HG03457 (cell line): Measurements from ENCODE around the gene CCDC69.
A peak's percentile ranks its signal among the peaks of the same experiment; 100 is the strongest.
"Not testable (repeated sequence)": the region's sequence is repeated elsewhere in the genome, so short reads cannot be mapped to it uniquely, and the experiment has no call there.

Experiments
- ATAC-seq: cut with Tn5 transposase; IDR thresholded peaks from one replicate; pipeline ENCODE4 v1.9.1; 2021; ENCODE audit warnings: moderate number of reproducible peaks; ENCODE audit not compliant: unreplicated experiment

Gene CCDC69

GRCh38 chr5:151196556-151197290, 27.2 kb downstream of the CCDC69 start:
- ATAC-seq = peak; percentile 78

GRCh38 chr5:151195622-151196021, 28.3 kb downstream of the CCDC69 start:
- ATAC-seq = no peak

GRCh38 chr5:151192626-151193025, 31.3 kb downstream of the CCDC69 start:
- ATAC-seq = no peak

- no peak for ATAC-seq
Observed at GRCh38 chr5:151191661-151192060, 32.2 kb downstream of the CCDC69 start.

- ATAC-seq = no peak
Observed at GRCh38 chr5:151189151-151189550, 34.7 kb downstream of the CCDC69 start.

- no peak for ATAC-seq
Observed at GRCh38 chr5:151186538-151186937, 37.4 kb downstream of the CCDC69 start.

GRCh38 chr5:151186052-151186451, 37.8 kb downstream of the CCDC69 start:
- no peak for ATAC-seq

GRCh38 chr5:151184316-151185042, 39.4 kb downstream of the CCDC69 start:
- no peak for ATAC-seq

GRCh38 chr5:151183456-151184245, 40.2 kb downstream of the CCDC69 start:
- ATAC-seq = no peak

GRCh38 chr5:151182976-151183375, 40.9 kb downstream of the CCDC69 start:
- ATAC-seq = no peak

- no peak for ATAC-seq
Observed at GRCh38 chr5:151182524-151182900, 41.4 kb downstream of the CCDC69 start.

GRCh38 chr5:151181818-151182523, 41.9 kb downstream of the CCDC69 start:
- ATAC-seq = no peak

- no peak for ATAC-seq
Observed at GRCh38 chr5:151180291-151180690, 43.6 kb downstream of the CCDC69 start.

- no peak for ATAC-seq
Observed at GRCh38 chr5:151179489-151179840, 44.4 kb downstream of the CCDC69 start.

GRCh38 chr5:151178777-151179488, 45.0 kb downstream of the CCDC69 start:
- no peak for ATAC-seq

GRCh38 chr5:151178372-151178771, 45.5 kb downstream of the CCDC69 start:
- ATAC-seq = no peak

GRCh38 chr5:151176268-151176667, 47.6 kb downstream of the CCDC69 start:
- ATAC-seq = not testable (repeated sequence)

- no peak for ATAC-seq
Observed at GRCh38 chr5:151174612-151175101, 49.2 kb downstream of the CCDC69 start.

- no peak for ATAC-seq
Observed at GRCh38 chr5:151173711-151174611, 49.9 kb downstream of the CCDC69 start.
